ENCODE measurements around the gene ADRA2B.

ADRA2B gene

DNA sequence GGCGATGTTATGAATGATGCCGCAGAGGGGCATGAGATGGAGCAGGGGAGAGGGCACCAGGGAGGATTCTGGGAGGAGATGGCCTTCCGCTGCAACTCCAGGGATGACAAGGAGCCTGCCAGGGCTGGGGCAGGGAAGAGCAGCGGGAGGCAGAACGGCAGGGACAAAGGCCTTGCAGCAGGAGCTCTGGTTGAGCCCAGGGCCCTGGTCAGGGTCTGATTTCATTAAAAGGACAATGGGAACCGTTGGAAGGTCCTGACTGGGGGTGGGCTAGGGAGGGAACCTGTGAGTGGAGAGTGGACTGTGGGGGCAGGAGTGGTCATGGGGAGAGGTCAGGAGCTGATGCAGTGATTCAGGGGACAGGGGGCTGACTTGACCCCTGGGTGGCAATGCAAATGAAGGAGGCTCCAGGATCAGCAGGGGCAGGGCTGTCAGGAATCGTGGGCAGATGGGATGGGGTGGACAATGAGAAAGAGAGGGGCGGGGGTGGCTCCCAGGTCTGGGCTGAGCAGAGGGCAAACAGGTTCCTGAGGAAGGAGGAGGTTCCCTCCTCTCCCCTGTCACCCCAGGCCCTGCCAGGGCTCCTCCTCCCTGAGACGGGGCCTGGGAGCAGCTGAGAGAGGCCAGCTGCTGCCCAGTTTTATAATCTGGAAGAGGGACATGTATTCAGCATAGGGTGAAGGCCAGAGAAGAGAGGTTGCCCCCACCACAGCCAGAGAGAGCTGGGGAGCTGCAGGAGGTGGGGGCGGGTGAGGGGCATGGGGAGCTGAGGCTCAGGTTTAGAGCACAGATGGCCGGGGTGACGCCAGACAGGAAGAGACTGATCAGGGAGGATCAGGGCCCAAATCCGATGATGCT, 36.2 kb upstream of the ADRA2B start:
- TF ChIP-seq SPI1 (IDR thresholded peaks at IDR 0.05; ENCODE audit: borderline replicate concordance, low read depth) (no peak), POLR2AphosphoS5 (IDR thresholded peaks at IDR 0.05; ENCODE audit: low read depth) (no peak), GABPA (IDR thresholded peaks at IDR 0.05; ENCODE audit: low read depth) (no peak)
- TF ChIP-seq, protein P1, sequence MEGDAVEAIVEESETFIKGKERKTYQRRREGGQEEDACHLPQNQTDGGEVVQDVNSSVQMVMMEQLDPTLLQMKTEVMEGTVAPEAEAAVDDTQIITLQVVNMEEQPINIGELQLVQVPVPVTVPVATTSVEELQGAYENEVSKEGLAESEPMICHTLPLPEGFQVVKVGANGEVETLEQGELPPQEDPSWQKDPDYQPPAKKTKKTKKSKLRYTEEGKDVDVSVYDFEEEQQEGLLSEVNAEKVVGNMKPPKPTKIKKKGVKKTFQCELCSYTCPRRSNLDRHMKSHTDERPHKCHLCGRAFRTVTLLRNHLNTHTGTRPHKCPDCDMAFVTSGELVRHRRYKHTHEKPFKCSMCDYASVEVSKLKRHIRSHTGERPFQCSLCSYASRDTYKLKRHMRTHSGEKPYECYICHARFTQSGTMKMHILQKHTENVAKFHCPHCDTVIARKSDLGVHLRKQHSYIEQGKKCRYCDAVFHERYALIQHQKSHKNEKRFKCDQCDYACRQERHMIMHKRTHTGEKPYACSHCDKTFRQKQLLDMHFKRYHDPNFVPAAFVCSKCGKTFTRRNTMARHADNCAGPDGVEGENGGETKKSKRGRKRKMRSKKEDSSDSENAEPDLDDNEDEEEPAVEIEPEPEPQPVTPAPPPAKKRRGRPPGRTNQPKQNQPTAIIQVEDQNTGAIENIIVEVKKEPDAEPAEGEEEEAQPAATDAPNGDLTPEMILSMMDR (IDR thresholded peaks at IDR 0.05; ENCODE audit: insufficient read depth, low read length), result no peak
- TF ChIP-seq, protein P2, sequence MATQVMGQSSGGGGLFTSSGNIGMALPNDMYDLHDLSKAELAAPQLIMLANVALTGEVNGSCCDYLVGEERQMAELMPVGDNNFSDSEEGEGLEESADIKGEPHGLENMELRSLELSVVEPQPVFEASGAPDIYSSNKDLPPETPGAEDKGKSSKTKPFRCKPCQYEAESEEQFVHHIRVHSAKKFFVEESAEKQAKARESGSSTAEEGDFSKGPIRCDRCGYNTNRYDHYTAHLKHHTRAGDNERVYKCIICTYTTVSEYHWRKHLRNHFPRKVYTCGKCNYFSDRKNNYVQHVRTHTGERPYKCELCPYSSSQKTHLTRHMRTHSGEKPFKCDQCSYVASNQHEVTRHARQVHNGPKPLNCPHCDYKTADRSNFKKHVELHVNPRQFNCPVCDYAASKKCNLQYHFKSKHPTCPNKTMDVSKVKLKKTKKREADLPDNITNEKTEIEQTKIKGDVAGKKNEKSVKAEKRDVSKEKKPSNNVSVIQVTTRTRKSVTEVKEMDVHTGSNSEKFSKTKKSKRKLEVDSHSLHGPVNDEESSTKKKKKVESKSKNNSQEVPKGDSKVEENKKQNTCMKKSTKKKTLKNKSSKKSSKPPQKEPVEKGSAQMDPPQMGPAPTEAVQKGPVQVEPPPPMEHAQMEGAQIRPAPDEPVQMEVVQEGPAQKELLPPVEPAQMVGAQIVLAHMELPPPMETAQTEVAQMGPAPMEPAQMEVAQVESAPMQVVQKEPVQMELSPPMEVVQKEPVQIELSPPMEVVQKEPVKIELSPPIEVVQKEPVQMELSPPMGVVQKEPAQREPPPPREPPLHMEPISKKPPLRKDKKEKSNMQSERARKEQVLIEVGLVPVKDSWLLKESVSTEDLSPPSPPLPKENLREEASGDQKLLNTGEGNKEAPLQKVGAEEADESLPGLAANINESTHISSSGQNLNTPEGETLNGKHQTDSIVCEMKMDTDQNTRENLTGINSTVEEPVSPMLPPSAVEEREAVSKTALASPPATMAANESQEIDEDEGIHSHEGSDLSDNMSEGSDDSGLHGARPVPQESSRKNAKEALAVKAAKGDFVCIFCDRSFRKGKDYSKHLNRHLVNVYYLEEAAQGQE (IDR thresholded peaks at IDR 0.05; ENCODE audit: insufficient replicate concordance, low read depth), result no peak
- Histone ChIP-seq H3K27me3 (ENCODE audit: insufficient read depth, poor library complexity, severe bottlenecking) (no peaks in the 10 kb centered on the region), H3K27ac (replicated peaks) (no peak overlapping the region), H3K4me3 (replicated peaks; ENCODE audit: insufficient read depth, low read length) (no peak overlapping the region)
- no peak for DNase-seq (ENCODE audit: low read depth in 1 of 2, low spot score in 1 of 2)

DNA sequence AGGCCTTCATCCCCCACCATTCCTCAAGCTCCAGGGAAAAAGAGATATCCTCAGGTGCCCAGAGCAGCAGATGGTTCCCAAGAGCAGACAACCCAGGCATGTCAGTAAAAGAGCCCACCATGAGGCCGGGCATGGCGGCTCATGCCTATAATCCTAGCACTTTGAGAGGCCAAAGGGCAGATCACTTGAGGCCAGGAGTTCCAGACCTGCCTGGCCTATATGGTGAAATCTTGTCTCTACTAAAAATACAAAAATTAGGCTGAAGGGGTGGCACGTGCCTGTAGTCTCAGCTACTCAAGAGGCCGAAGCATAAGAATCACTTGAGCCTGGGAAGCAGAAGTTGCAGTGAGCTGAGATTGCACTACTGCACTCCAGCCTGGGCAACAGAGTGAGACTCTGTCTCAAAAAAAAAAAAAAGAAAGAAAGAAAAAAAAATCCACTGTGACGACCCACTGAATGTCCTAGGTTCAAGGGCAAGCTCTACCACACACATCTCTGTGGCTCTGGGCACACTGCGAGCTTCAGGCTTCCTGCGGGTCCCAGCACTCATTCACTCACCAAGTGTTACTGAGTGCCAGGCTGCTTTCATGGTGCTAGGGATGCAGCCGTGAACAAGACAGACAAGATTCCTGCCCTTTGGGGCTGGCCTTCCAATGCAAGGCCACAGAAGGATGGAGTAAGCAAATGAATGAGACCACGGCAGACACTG, 35.4 kb upstream of the ADRA2B start:
- TF ChIP-seq, protein P1 (IDR thresholded peaks at IDR 0.05; ENCODE audit: insufficient read depth, low read length), result no peak
- TF ChIP-seq POLR2AphosphoS5 (IDR thresholded peaks at IDR 0.05; ENCODE audit: low read depth) (no peak), GABPA (IDR thresholded peaks at IDR 0.05; ENCODE audit: low read depth) (no peak), SPI1 (IDR thresholded peaks at IDR 0.05; ENCODE audit: borderline replicate concordance, low read depth) (no peak)
- TF ChIP-seq, protein P2 (IDR thresholded peaks at IDR 0.05; ENCODE audit: insufficient replicate concordance, low read depth), result no peak
- DNase-seq (ENCODE audit: low read depth in 1 of 2, low spot score in 1 of 2), result no peak
- H3K4me3 ChIP-seq (replicated peaks; ENCODE audit: insufficient read depth, low read length), result no peak overlapping the region
- no peak overlapping the region for H3K27ac ChIP-seq (replicated peaks)
- H3K27me3 ChIP-seq (ENCODE audit: insufficient read depth, poor library complexity, severe bottlenecking), result no peaks in the 10 kb centered on the region

DNA sequence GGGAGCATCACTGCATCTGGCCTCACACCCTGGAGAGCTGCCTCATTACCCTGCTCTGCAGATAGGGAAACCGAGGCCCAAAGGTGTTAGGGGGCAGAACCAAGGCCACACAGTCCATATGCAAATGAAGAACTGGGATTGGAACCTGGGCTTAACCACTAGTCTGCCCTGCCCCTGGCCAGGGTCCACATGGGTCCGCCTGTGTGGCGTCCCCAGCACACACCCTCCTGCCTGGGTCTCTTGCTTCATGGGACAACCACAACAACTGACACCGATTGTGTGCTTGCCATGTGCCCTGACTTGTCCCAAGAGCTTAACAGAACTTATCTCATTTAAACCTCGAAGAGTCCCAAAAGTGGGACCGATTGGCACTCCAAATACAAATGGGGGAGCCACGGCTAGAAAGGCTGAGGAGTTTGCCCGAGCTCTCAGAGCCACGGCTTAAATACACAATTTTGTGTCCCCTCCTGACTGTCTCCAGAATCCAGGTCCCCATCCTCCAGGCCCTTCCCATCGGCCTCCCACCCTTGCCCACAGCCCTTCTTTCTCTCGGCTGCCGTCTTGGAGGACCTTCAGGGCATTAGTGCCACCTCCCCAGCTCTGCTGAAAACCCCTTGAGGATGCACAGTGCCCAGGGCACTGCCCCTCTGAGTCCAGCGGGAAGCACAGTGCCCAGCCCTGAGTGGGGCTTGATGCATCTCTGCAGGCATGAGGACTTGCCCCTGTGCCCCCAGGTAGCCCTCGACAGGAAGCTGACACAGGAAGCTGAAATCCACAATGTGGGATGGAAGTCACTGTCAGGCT, 34.6 kb upstream of the ADRA2B start:
- no peak overlapping the region for H3K27ac ChIP-seq (replicated peaks)
- no peak overlapping the region for H3K4me3 ChIP-seq (replicated peaks; ENCODE audit: insufficient read depth, low read length)
- H3K27me3 ChIP-seq (ENCODE audit: insufficient read depth, poor library complexity, severe bottlenecking), result no peaks in the 10 kb centered on the region
- DNase-seq (ENCODE audit: low read depth in 1 of 2, low spot score in 1 of 2), result no peak
- TF ChIP-seq POLR2AphosphoS5 (IDR thresholded peaks at IDR 0.05; ENCODE audit: low read depth), result no peak
- TF ChIP-seq, protein P2 (IDR thresholded peaks at IDR 0.05; ENCODE audit: insufficient replicate concordance, low read depth), result no peak
- no peak for TF ChIP-seq SPI1 (IDR thresholded peaks at IDR 0.05; ENCODE audit: borderline replicate concordance, low read depth)
- TF ChIP-seq GABPA (IDR thresholded peaks at IDR 0.05; ENCODE audit: low read depth), result no peak
- TF ChIP-seq, protein P1 (IDR thresholded peaks at IDR 0.05; ENCODE audit: insufficient read depth, low read length), result no peak

Measured in HL-60 (cell line).